GM21576 (cell line): ENCODE measurements around the gene PDE6A.

Experiments
- ATAC-seq: cut with Tn5 transposase; IDR thresholded peaks from one replicate; pipeline ENCODE4 v1.9.1; 2021; ENCODE audit warnings: mild to moderate bottlenecking, moderate library complexity; ENCODE audit not compliant: unreplicated experiment

Gene PDE6A

DNA sequence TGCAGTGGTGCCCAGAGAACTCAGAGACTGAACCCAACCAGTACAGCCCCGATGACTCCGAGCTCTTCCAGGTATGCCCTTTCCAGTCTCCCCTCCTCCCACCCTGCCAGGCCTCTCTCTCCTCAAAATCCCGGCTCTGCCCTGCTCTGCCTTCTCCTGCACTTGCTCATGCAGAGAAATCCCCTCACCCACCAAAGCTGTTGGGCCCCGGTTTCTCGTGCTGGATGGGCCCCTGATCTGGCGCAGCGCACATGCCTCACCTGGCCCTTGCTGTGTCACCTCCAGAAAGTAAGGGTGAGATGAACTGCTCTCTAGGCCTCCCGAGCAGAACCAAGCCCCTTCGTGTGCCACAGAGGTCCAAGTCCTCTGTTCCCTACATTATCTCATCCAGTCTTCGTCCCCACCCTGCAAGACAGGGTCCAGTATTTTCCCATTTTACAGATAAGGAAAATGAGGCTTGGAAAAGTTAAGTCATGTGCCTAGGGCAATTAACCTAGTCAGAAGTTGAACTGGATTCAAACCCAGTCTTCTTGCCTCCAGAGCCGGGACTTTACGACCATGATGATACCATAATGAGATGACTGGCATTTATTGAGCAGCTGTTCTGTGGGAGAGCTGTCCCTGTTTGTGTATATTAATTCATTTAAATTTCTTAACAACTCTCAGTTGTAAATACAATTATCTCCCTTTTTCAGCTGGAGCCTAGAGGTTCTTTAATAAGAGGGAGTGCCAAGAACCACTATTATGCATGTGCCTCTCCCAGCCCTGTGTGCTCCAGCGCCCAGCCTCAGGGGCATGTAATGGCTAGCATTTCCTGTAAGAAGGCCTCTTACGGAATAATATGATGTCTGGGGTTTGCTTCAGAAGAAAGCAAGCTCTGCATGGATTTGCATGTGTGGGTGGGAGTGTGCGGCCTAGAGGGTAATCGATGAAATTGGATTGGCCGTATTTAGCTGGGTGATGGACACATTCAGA is 123.8 kb downstream of the PDE6A start:
- ATAC-seq: no peak

DNA sequence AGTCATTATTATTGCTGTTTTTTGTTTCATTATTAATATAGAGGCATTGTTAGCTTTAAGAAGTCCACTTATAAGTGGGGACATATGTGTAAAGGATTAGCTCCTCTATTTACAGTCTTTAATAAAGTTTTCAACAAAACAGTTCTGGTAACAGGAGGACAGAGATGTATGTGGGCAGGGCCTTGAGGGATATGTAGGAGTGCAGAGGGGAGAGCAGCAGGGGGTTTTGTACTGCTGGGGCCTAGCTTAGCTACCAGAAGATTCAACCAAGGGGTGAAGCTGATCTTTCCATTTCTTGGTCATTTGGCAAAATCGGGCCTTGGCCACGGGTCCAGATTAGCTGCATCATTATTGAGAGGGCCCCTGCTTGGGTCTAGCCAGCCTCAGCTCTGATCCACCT is 124.6 kb downstream of the PDE6A start:
- ATAC-seq: no peak

DNA sequence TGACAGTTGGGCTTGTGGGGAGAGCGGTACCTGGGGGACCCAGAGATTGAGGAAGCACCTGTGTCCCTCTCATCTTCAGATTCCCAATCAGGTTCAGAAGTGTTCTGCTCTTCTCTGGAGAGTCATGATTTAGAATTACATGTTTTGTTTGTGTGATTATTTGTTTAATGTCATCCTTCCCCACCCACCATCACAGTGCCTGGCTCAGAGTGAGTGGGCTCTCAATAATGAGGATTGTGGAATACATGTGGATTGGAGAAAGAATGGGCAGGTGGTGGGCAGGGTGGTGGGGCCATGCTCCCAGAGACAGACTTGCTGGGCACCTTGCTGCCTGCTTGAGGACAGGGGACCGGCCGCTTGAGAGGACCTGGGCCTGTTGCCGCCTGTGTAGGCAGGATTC is 126.5 kb downstream of the PDE6A start:
- ATAC-seq: no peak

DNA sequence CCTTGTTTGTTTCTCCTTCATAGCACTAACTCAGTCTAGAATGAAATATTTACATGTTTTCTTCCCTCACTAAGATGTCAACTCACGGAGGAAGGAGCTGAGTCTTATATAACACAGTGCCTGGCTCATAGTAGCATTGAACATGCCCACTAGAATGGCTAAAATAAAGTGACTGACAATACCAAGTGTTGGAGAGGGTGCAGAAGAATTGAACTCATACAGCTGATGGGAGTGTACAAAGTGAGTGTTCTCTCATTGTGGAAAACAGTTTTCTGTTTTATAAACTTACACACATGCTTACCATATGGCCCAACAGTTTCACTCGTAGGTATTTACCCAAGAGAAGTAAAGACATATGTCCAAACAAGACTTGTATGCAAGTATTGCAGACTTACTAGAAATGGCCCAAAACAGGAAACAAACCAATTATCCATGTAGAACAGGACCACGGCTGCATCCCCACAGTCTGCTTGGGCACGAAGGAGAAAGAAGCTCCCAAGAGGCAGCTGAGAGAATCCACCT is 127.0 kb downstream of the PDE6A start:
- no peak for ATAC-seq

DNA sequence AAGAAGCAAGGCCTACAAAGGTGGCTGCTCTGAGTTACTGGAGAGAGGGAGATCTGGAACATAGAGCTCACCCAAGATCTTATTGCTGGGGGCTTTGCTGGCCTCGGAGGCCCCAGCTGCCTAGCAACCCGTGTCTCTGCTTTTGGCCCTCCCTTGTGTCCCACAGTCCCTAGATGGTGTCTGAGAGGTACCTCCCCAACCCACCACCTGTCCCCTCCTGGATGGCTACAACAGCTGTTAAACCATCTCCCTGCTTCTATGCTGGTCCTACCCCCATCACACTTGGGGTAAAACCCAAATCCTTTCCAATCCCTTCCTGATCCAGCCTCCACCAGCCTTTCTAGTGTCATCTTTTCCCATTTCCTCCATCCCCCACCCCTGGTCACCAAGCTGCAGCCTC is 127.9 kb downstream of the PDE6A start:
- no peak for ATAC-seq

DNA sequence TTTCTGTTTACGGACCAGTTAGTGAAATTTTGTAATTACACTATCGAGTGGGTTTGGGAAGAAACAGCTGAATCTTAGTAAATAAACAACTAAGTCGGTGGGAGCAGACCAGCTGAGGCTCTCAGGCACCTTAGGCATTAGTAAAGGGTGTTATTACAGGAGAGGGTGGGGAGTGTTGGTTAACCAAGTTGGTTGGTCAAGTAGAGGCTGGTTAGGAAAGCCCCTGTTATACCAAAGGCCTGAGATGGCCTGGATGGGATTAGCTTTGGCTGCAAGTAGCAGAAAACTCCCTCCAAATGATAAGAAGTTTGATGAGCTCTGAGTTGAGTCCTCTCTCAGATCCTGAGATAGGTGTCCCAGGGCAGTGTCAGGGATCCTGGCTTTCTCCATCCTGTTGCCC is 133.1 kb downstream of the PDE6A start:
- no peak for ATAC-seq

DNA sequence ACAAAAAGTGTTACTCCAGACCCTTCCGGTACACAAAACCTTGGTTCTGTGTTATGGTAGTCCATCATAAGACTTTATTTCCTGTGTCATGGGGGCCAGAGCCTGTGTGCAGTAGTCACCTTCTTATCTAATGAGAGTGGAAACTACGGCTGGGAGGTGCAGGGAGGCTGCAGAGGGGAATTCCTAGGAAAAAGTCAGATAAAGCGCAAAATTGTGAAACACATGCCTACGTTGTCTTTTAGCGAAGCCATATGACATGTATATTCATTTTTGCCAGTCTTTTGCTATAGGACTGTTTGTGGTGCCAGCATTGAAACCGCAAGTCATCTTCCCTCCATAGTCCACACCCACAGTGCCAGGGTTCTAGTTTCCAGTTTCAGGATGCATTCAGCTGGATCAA is 133.7 kb downstream of the PDE6A start:
- no peak for ATAC-seq

DNA sequence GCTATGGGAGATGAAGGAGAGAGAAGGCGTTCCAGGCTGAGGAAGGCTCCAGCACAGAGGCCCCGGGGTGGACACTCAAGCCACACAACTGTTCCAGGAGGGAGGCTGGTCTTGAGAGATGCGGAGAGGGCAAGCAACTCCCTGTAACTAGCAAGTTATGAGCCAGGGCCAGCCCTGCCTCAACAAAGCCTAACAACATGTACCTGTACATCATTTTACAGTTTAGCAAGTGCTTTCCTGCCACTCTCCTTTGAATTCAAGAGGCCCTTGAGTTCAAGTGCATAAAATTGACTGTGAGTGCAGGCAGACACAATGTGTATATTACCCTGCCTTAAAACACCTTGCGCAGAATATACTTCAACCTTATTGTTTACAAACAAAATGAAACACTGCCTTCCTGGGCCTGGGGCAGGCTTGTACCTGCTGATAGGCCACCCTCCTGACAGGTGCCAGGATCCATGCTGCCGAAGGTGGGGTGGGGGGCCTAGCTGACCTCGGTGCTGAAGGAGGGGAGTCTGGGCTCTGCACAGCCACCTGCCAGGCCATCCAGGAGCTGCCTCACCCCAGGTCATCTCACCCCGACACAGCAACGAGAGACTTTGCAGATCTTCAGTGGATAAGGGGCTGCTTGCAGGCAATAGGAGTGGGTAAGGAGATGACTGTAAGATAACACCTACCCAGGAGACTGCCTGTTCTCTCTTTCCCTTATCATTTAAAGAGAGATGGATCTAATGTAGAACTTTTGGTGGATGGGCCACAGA is 134.5 kb downstream of the PDE6A start:
- no peak for ATAC-seq

DNA sequence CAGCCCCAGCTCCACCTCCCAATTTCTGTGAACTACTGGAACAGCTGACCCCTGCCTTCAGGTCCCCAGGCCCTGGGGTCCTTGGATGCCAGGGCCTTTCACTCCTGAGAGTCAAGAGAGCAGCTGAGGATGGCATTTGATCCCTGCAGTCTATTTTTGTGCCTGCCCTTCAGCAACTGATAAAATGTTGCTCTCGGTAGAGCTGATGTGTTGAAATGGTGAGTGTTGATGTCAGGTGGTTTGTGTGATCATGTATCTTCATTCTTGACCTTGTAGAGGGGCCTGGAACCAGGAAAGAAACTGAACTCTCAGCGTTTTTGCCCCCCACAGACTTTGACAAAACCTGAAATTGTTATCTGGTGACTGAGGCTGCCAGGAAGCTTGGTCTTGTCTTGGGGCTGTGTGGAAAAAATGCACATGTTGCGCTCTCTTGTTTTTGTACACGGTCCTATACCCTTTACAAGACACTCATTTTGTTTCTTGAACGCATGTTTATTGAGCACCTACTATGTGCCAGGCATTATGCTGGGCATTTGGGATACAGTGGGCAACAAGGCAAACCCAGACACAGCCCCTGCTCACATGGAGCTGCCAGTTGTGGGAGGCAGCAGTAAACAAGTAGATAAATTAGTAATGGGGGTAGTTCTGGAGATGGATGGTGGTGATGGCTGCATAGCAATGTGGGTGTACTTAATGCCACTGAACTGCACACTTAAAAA is 136.2 kb downstream of the PDE6A start:
- ATAC-seq: no peak
